DND-41 (cell line): Measurements from ENCODE around the gene LRRC3C.
"Not testable (repeated sequence)": the region's sequence is repeated elsewhere in the genome, so short reads cannot be mapped to it uniquely, and the experiment has no call there.

Source experiments
- ATAC-seq: fragments of 200-7000 bp; cut with Tn5 transposase; 3 replicates; pipeline ENCODE4 v1.9.1; 2021; ENCODE audit warnings: low read depth; ENCODE audit not compliant: insufficient read depth
- DNase-seq: peaks from one replicate; pipeline ENCODE4 v3.0.0-alpha.2; 2020
- H2AFZ ChIP-seq: 2 replicates; pipeline ENCODE4 v1.6.0; 2012; ENCODE audit warnings: low read depth, low read length
- H3K27ac ChIP-seq: 2 replicates; pipeline ENCODE4 v1.5.1; 2012; ENCODE audit warnings: low read length, inconsistent platforms
- H3K27me3 ChIP-seq: fragments of 200-600 bp; sonication (generic); 2 replicates; pipeline ENCODE4 v1.6.0; 2012; ENCODE audit warnings: low read length, mild to moderate bottlenecking, inconsistent platforms; ENCODE audit not compliant: insufficient read depth, poor library complexity
- H3K36me3 ChIP-seq: 2 replicates; pipeline ENCODE4 v1.5.1; 2012; ENCODE audit warnings: low read length, inconsistent platforms; ENCODE audit not compliant: insufficient read depth
- H3K4me1 ChIP-seq: 2 replicates; pipeline ENCODE4 v1.5.1; 2012; ENCODE audit warnings: mild to moderate bottlenecking, low read length; ENCODE audit not compliant: insufficient read depth
- H3K4me2 ChIP-seq: 2 replicates; pipeline ENCODE4 v1.6.0; 2012; ENCODE audit warnings: mild to moderate bottlenecking, moderate library complexity, low read length, inconsistent platforms; ENCODE audit not compliant: insufficient read depth
- H3K4me3 ChIP-seq, 2 experiments: fragments of 200-600 bp in 1 of 2; shearing (Covaris generic) in 1 of 2; 2 replicates each; pipeline ENCODE4 v1.5.1; 2012 to 2016; ENCODE audit warnings: inconsistent platforms in 2 of 2, low read length in 2 of 2, mild to moderate bottlenecking in 2 of 2, low read depth in 1 of 2, moderate library complexity in 1 of 2
- H3K79me2 ChIP-seq: 2 replicates; pipeline ENCODE4 v1.6.0; 2012; ENCODE audit warnings: low read length, inconsistent platforms; ENCODE audit not compliant: insufficient read depth
- H3K9ac ChIP-seq: 2 replicates; pipeline ENCODE4 v1.6.0; 2012; ENCODE audit warnings: low read depth, mild to moderate bottlenecking, inconsistent platforms, low read length, moderate library complexity
- H3K9me3 ChIP-seq: 2 replicates; pipeline ENCODE4 v1.5.1; 2012; ENCODE audit warnings: low read length, moderate library complexity, mild to moderate bottlenecking, inconsistent platforms; ENCODE audit not compliant: insufficient read depth, severe bottlenecking
- H4K20me1 ChIP-seq: 2 replicates; pipeline ENCODE4 v1.6.0; 2012; ENCODE audit warnings: low read length; ENCODE audit not compliant: insufficient read depth
- EZH2 ChIP-seq: IDR thresholded peaks from 3 replicates; pipeline ENCODE4 v1.6.1; 2012; ENCODE audit warnings: borderline replicate concordance, low read depth, mild to moderate bottlenecking, moderate library complexity, low read length, inconsistent platforms; ENCODE audit not compliant: severe bottlenecking
- TF ChIP-seq, protein P1 (sequence below): IDR thresholded peaks from 2 replicates; pipeline ENCODE4 v1.5.1; 2012; ENCODE audit warnings: borderline replicate concordance, low read length, moderate library complexity, mild to moderate bottlenecking; ENCODE audit not compliant: poor library complexity, severe bottlenecking; ENCODE audit errors: extremely low read depth

The LRRC3C gene

DNA sequence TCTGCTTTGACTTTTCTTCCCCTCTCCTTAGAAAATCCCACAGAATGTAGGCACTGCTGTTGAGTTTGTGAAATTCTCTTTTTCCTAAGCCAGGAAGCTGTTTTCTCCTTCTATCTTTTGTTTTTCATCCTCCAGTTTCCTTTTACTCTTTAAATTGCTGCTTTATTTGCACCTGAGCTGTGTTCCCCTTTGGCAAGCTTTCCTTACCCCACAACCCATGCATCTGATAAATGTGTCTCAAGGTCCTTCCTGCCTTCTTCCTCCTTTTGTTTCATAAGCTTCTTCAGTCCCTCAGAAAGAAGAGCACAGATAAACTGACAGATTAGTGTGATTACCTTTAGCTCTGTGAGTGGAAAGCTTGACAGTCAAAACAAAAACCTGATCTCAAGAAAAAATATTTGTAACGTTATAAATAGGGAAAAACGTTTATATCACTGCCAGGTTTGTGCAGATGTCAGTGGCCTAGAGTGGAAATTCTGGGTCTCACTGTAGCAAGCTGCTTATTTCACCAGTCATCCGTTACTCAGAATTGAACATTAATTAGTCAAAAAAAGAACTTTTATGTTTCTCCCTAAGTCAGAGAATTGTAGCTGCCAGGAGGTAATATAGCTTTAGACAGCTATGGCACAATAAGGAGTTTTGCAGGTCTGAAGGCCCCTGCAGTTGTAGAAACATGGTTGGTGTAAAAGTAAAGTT is 32.7 kb upstream of the LRRC3C start:
- DNase-seq: no peak
- Histone ChIP-seq H3K4me1 (no peaks in the 10 kb centered on the region), H3K4me2 (no peak overlapping the region), H3K9me3 (no peaks in the 10 kb centered on the region), H3K79me2 (no peaks in the 10 kb centered on the region), H3K36me3 (no peaks in the 10 kb centered on the region), H3K4me3 (no peak overlapping the region), H4K20me1 (no peaks in the 10 kb centered on the region), H3K27me3 (peaks cover 1% of the 10 kb centered on the region), H2AFZ (no peak overlapping the region), H3K27ac (no peak overlapping the region), H3K9ac (no peak overlapping the region)
- no peak for ATAC-seq
- TF ChIP-seq, protein P1, sequence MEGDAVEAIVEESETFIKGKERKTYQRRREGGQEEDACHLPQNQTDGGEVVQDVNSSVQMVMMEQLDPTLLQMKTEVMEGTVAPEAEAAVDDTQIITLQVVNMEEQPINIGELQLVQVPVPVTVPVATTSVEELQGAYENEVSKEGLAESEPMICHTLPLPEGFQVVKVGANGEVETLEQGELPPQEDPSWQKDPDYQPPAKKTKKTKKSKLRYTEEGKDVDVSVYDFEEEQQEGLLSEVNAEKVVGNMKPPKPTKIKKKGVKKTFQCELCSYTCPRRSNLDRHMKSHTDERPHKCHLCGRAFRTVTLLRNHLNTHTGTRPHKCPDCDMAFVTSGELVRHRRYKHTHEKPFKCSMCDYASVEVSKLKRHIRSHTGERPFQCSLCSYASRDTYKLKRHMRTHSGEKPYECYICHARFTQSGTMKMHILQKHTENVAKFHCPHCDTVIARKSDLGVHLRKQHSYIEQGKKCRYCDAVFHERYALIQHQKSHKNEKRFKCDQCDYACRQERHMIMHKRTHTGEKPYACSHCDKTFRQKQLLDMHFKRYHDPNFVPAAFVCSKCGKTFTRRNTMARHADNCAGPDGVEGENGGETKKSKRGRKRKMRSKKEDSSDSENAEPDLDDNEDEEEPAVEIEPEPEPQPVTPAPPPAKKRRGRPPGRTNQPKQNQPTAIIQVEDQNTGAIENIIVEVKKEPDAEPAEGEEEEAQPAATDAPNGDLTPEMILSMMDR: no peak
- no peak for TF ChIP-seq EZH2

DNA sequence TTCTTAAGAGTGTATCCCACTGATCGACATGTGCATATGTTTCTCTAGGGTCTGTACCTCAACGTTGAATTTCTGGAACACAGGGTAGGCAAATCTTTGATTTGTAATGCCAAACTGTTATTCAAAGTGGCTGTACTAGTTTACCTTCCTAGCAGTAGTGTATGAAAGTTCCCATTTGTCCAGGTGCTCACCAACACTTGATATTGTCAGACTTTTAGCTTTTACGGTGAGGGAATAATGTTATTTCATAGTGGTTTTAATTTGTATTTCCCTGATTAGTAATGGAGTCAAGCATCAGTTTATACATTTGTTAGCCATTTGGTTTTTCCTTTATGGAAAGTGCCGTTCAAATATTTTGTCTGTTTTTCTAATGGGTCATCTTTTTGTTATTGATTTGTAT is 29.4 kb upstream of the LRRC3C start:
- H4K20me1 ChIP-seq: no peaks in the 10 kb centered on the region
- TF ChIP-seq, protein P1: no peak
- no peak for TF ChIP-seq EZH2
- H3K27me3 ChIP-seq: no peaks in the 10 kb centered on the region
- no peak overlapping the region for H2AFZ ChIP-seq
- no peaks in the 10 kb centered on the region for H3K9me3 ChIP-seq
- no peak overlapping the region for H3K4me3 ChIP-seq
- H3K79me2 ChIP-seq: no peaks in the 10 kb centered on the region
- no peak overlapping the region for H3K9ac ChIP-seq
- H3K4me2 ChIP-seq: no peak overlapping the region
- H3K4me1 ChIP-seq: peaks cover 10% of the 10 kb centered on the region
- DNase-seq (no peak), ATAC-seq (no peak)
- no peaks in the 10 kb centered on the region for H3K36me3 ChIP-seq
- H3K27ac ChIP-seq: no peak overlapping the region

DNA sequence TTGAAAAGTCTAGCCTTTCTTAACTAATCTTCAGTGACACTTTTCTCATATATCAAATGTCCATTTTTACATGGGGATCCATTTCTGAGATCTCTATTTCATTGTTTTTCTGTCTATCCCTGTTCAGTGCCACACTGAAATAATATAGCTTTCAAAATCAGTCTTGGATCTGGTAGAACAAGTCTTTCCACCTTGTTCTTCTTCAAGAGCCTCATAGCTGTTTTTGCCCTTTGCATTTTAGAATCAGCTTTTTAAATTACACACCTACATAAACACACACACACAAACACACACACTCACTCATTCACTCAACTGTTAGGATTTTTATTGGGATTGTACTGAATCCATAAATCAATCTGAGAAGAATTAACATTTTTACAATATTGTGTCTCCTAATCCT is 28.3 kb upstream of the LRRC3C start:
- H3K79me2 ChIP-seq: no peaks in the 10 kb centered on the region
- ATAC-seq (no peak), DNase-seq (no peak)
- H3K4me3 ChIP-seq: no peak overlapping the region
- H3K4me2 ChIP-seq: no peak overlapping the region
- H3K9ac ChIP-seq: no peak overlapping the region
- no peaks in the 10 kb centered on the region for H4K20me1 ChIP-seq
- no peaks in the 10 kb centered on the region for H3K9me3 ChIP-seq
- H3K27ac ChIP-seq: no peak overlapping the region
- H2AFZ ChIP-seq: no peak overlapping the region
- peaks cover 21% of the 10 kb centered on the region for H3K4me1 ChIP-seq
- TF ChIP-seq, protein P1: no peak
- TF ChIP-seq EZH2: no peak
- H3K27me3 ChIP-seq: no peaks in the 10 kb centered on the region
- H3K36me3 ChIP-seq: no peaks in the 10 kb centered on the region

DNA sequence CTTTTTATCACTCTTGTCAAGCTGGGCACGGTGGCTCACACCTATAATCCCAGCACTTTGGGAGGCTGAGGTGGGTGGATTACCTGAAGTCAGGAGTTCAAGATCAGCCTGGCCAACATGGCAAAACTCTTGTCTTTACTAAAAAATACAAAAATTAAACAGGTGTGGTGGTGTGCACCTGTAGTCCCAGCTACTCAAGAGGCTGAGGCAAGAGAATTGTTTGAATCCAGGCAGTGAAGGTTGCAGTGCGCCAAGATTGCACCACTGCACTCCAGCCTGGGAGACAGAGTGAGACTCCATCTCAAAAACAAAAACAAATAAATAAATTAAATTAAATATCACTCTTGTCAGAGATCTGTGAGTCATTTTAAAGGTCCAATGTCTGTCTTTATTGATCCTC is 25.5 kb upstream of the LRRC3C start:
- DNase-seq, H3K9ac ChIP-seq, H3K27ac ChIP-seq, ATAC-seq, H2AFZ ChIP-seq, H3K4me2 ChIP-seq, H4K20me1 ChIP-seq, H3K36me3 ChIP-seq, H3K9me3 ChIP-seq, H3K4me3 ChIP-seq, H3K27me3 ChIP-seq, H3K79me2 ChIP-seq: not testable (repeated sequence)
- H3K4me1 ChIP-seq: peaks cover 34% of the 10 kb centered on the region
